Astrocyte (in vitro differentiated cells and primary cell): Measurements from ENCODE around the gene CAT.

Source experiments
- EZH2 ChIP-seq: IDR thresholded peaks from 2 replicates; pipeline ENCODE4 v1.6.1; 2012; ENCODE audit warnings: mild to moderate bottlenecking, low read length, inconsistent platforms; ENCODE audit not compliant: insufficient read depth
- TF ChIP-seq, protein P1 (sequence below): IDR thresholded peaks from 2 replicates; pipeline ENCODE4 v1.5.1; 2011; ENCODE audit warnings: low read depth, mild to moderate bottlenecking, inconsistent platforms, low read length, moderate library complexity; ENCODE audit not compliant: insufficient read depth

DNA sequence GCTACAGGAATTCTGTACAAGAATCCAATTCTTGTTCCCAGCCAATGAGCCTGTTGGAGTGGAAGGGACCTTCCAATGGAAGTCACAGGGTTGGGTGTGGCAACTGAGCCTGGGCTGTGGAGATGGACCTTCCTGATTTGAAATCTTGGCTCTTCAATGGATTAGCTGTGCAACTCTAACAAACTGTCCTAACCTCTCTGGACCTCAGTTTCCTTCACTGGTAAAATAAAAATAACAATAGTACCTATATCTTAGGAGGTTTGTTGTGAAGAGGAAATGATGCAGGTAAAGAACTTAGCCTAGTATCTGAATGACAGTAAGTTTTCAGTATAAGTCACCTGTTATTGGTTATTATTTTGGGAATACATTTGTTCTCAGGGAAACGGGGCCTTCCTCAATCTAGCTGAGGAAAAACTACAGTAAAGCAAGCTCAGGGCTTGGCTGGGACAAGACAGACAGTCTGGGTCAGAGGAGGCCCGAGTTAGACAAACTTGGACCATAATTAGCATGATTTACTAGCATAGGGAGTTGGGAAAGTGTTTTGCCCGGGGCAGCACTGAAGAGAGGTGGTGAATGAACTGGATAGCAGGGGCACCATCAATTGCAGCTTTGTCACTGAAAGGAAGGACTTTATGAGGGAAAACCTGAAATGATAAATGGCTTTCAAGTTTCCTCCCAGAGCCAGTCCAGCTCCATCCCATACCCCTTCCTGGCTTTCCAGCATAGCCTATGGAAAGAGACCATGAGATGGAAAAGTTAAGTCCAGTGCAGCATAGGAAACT, 61.2 kb downstream of the CAT start:
- TF ChIP-seq, protein P1, sequence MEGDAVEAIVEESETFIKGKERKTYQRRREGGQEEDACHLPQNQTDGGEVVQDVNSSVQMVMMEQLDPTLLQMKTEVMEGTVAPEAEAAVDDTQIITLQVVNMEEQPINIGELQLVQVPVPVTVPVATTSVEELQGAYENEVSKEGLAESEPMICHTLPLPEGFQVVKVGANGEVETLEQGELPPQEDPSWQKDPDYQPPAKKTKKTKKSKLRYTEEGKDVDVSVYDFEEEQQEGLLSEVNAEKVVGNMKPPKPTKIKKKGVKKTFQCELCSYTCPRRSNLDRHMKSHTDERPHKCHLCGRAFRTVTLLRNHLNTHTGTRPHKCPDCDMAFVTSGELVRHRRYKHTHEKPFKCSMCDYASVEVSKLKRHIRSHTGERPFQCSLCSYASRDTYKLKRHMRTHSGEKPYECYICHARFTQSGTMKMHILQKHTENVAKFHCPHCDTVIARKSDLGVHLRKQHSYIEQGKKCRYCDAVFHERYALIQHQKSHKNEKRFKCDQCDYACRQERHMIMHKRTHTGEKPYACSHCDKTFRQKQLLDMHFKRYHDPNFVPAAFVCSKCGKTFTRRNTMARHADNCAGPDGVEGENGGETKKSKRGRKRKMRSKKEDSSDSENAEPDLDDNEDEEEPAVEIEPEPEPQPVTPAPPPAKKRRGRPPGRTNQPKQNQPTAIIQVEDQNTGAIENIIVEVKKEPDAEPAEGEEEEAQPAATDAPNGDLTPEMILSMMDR = no peak
- no peak for TF ChIP-seq EZH2
